Smooth muscle cell (in vitro differentiated cells): ENCODE measurements around the gene RASGRF2. TPM values are rescaled to one million over a fixed set of nuclear protein-coding genes. Genes with fewer than 3 reads are reported as not detected.

Experiments
- DNase-seq: peaks from one replicate; lab custom pipeline; 2025; ENCODE audit not compliant: unreplicated experiment; lab: John Stamatoyannopoulos, UW
- H2AFZ ChIP-seq: fragments of 200-600 bp; sonication (generic); 2 replicates; pipeline ENCODE4 v1.6.0; 2016; ENCODE audit warnings: antibody characterized with exemption, low read depth, mild to moderate bottlenecking
- H3F3A ChIP-seq: fragments of 200-600 bp; sonication (generic); 2 replicates; pipeline ENCODE4 v1.6.0; 2017; ENCODE audit warnings: antibody characterized with exemption, low read depth
- H3K27ac ChIP-seq: fragments of 200-600 bp; sonication (generic); 2 replicates; pipeline ENCODE4 v1.5.1; 2016; ENCODE audit warnings: low read depth, mild to moderate bottlenecking
- H3K27me3 ChIP-seq: fragments of 200-600 bp; sonication (generic); 2 replicates; pipeline ENCODE4 v1.6.1; 2016; ENCODE audit warnings: low read depth, mild to moderate bottlenecking
- H3K36me3 ChIP-seq: fragments of 200-600 bp; sonication (generic); 2 replicates; pipeline ENCODE4 v1.5.1; 2016; ENCODE audit warnings: low read depth
- H3K4me1 ChIP-seq: fragments of 200-600 bp; sonication (generic); 2 replicates; pipeline ENCODE4 v1.5.1; 2016; ENCODE audit warnings: low read depth
- H3K4me2 ChIP-seq: fragments of 200-600 bp; sonication (generic); 2 replicates; pipeline ENCODE4 v1.6.0; 2016; ENCODE audit warnings: mild to moderate bottlenecking
- H3K4me3 ChIP-seq: fragments of 200-600 bp; sonication (generic); 2 replicates; pipeline ENCODE4 v1.5.1; 2016; ENCODE audit warnings: mild to moderate bottlenecking
- H3K79me2 ChIP-seq: fragments of 200-600 bp; sonication (generic); 2 replicates; pipeline ENCODE4 v1.6.0; 2016; ENCODE audit warnings: low read depth, mild to moderate bottlenecking
- H3K9ac ChIP-seq: fragments of 200-600 bp; sonication (generic); 2 replicates; pipeline ENCODE4 v1.6.0; 2016; ENCODE audit warnings: low read depth
- H3K9me3 ChIP-seq: fragments of 200-600 bp; sonication (generic); replicated peaks from 2 replicates; pipeline ENCODE4 v1.5.1; 2016; ENCODE audit warnings: low read depth
- H4K20me1 ChIP-seq: fragments of 200-600 bp; sonication (generic); 2 replicates; pipeline ENCODE4 v1.6.0; 2016; ENCODE audit warnings: low read depth
- WGBS: methylation state at CpG from one replicate; pipeline ENCODE4 v1.1.7; 2016; ENCODE audit warnings: low lambda C conversion rate; 5-methylcytosine and 5-hydroxymethylcytosine counted together
- polyA plus RNA-seq: library from polyadenylated mRNA; unstranded; fragments of >200 nt; fragmentation: Nextera tagmentation; extraction: Ambion mirVana; gene quantifications from 2 replicates; pipeline ENCODE4 v1.2.1, GENCODE V29; 2016
- total RNA-seq: library from RNA; depleted of rRNA; stranded (reverse); fragments of >200 nt; gene quantifications from 2 replicates; pipeline ENCODE4 v1.2.3, GENCODE V29; 2014
- TF ChIP-seq, protein P1 (sequence below): fragments of 200-600 bp; sonication (generic); IDR thresholded peaks from 2 replicates; pipeline ENCODE4 v1.5.1; 2017; ENCODE audit warnings: borderline replicate concordance, mild to moderate bottlenecking, antibody characterized with exemption; ENCODE audit not compliant: insufficient read depth, poor library complexity, severe bottlenecking

RASGRF2 gene
- total and polyA plus RNA-seq, 2 experiments from 2014 or later, result 11.1 to 24.7 TPM

- TF ChIP-seq, protein P1, sequence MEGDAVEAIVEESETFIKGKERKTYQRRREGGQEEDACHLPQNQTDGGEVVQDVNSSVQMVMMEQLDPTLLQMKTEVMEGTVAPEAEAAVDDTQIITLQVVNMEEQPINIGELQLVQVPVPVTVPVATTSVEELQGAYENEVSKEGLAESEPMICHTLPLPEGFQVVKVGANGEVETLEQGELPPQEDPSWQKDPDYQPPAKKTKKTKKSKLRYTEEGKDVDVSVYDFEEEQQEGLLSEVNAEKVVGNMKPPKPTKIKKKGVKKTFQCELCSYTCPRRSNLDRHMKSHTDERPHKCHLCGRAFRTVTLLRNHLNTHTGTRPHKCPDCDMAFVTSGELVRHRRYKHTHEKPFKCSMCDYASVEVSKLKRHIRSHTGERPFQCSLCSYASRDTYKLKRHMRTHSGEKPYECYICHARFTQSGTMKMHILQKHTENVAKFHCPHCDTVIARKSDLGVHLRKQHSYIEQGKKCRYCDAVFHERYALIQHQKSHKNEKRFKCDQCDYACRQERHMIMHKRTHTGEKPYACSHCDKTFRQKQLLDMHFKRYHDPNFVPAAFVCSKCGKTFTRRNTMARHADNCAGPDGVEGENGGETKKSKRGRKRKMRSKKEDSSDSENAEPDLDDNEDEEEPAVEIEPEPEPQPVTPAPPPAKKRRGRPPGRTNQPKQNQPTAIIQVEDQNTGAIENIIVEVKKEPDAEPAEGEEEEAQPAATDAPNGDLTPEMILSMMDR, result no peak
- H3K36me3 ChIP-seq, result peaks cover 4% of the 10 kb centered on the region
- no peaks in the 10 kb centered on the region for H3K27me3 ChIP-seq
- no peak overlapping the region for H2AFZ ChIP-seq
- H3K4me1 ChIP-seq, result no peaks in the 10 kb centered on the region
- no peaks in the 10 kb centered on the region for H3K9me3 ChIP-seq
- H3K9ac ChIP-seq, result no peak overlapping the region
- H3F3A ChIP-seq, result no peaks in the 10 kb centered on the region
- no peak overlapping the region for H3K4me3 ChIP-seq
- WGBS, result 91% methylated on average over 3 of the region's 3 CpGs
- H4K20me1 ChIP-seq, result no peaks in the 10 kb centered on the region
- no peak for DNase-seq
- no peak overlapping the region for H3K27ac ChIP-seq
- H3K79me2 ChIP-seq, result no peaks in the 10 kb centered on the region
- H3K4me2 ChIP-seq, result no peak overlapping the region
These were observed 131.0 kb downstream of the RASGRF2 start for GRCh38 chr5:81091199-81091598.

GRCh38 chr5:81093536-81094196 lies 133.5 kb downstream of the RASGRF2 start:
- Histone ChIP-seq H3K4me1 (no peaks in the 10 kb centered on the region), H4K20me1 (no peaks in the 10 kb centered on the region), H3K9ac (no peak overlapping the region), H3K4me2 (no peak overlapping the region), H3K36me3 (no peaks in the 10 kb centered on the region), H3K27ac (no peak overlapping the region), H2AFZ (no peak overlapping the region), H3F3A (no peaks in the 10 kb centered on the region), H3K4me3 (no peak overlapping the region), H3K79me2 (no peaks in the 10 kb centered on the region), H3K27me3 (no peaks in the 10 kb centered on the region), H3K9me3 (no peaks in the 10 kb centered on the region)
- WGBS, result 77% methylated on average over 2 of the region's 2 CpGs
- DNase-seq, result no peak
- TF ChIP-seq, protein P1, result no peak

DNA sequence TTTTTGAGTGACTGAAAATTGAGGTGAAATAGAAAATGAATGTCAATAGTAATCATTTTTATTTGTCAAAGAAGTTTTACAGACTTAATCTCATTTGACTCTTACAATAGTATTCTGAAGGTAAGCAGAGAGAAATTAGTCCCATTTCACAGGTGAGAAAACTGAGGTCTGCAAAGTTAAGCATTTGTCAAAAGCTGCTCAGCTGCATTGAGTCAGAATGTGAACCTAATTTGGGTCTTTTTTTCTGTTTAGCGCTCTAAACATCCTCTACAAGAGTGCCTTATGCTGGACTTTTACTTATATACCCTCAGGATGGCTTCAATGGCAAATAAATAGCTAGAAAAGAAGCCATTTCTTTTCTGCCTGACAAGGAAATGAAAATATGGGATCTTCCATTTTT lies 135.7 kb downstream of the RASGRF2 start:
- H3K36me3 ChIP-seq, result no peaks in the 10 kb centered on the region
- H3K4me2 ChIP-seq, result no peak overlapping the region
- H3K27ac ChIP-seq, result no peak overlapping the region
- no peak for DNase-seq
- H3K27me3 ChIP-seq, result no peaks in the 10 kb centered on the region
- 97% methylated on average over 1 of the region's 1 CpG for WGBS
- H3K79me2 ChIP-seq, result no peaks in the 10 kb centered on the region
- TF ChIP-seq, protein P1, result no peak
- H3K9me3 ChIP-seq, result no peaks in the 10 kb centered on the region
- no peak overlapping the region for H2AFZ ChIP-seq
- no peaks in the 10 kb centered on the region for H3K4me1 ChIP-seq
- H3K9ac ChIP-seq, result no peak overlapping the region
- no peak overlapping the region for H3K4me3 ChIP-seq
- no peaks in the 10 kb centered on the region for H3F3A ChIP-seq
- no peaks in the 10 kb centered on the region for H4K20me1 ChIP-seq

GRCh38 chr5:81097713-81098112 lies 137.6 kb downstream of the RASGRF2 start:
- Histone ChIP-seq H2AFZ (no peak overlapping the region), H3K79me2 (peaks cover 4% of the 10 kb centered on the region), H3K36me3 (no peaks in the 10 kb centered on the region), H4K20me1 (no peaks in the 10 kb centered on the region), H3F3A (no peaks in the 10 kb centered on the region), H3K9me3 (no peaks in the 10 kb centered on the region), H3K27ac (no peak overlapping the region), H3K9ac (no peak overlapping the region), H3K4me1 (no peaks in the 10 kb centered on the region), H3K27me3 (no peaks in the 10 kb centered on the region), H3K4me3 (no peak overlapping the region), H3K4me2 (no peak overlapping the region)
- TF ChIP-seq, protein P1, result no peak
- DNase-seq, result no peak
- WGBS, result 74% methylated on average over 3 of the region's 3 CpGs
